HUES6 (cell line): ENCODE results near the gene SLC22A25.

ENCODE experiments used
- H3K27ac ChIP-seq: 2 replicates; pipeline ENCODE4 v1.7.0; 2013; ENCODE audit warnings: low read depth, mild to moderate bottlenecking, low read length, inconsistent platforms
- H3K27me3 ChIP-seq: 2 replicates; pipeline ENCODE4 v1.6.1; 2013; ENCODE audit warnings: low read length; ENCODE audit not compliant: control insufficient read depth, insufficient read depth
- H3K36me3 ChIP-seq: 2 replicates; pipeline ENCODE4 v1.6.1; 2013; ENCODE audit warnings: low read length; ENCODE audit not compliant: control insufficient read depth, insufficient read depth
- H3K4me1 ChIP-seq: 2 replicates; pipeline ENCODE4 v1.6.1; 2013; ENCODE audit warnings: low read length; ENCODE audit not compliant: control insufficient read depth, insufficient read depth
- H3K4me3 ChIP-seq: 2 replicates; pipeline ENCODE4 v1.5.1; 2013; ENCODE audit warnings: low read depth, low read length
- H3K9ac ChIP-seq: one replicate; pipeline ENCODE4 v1.6.1; 2013; ENCODE audit warnings: mild to moderate bottlenecking, low read length
- H3K9me3 ChIP-seq: 2 replicates; pipeline ENCODE4 v1.6.1; 2013; ENCODE audit warnings: low read depth, low read length; ENCODE audit not compliant: control insufficient read depth, insufficient read depth

The SLC22A25 gene

GRCh38 chr11:63229815-63230214, 13.6 kb downstream of the SLC22A25 start:
- no peaks in the 10 kb centered on the region for H3K9me3 ChIP-seq
- no peaks in the 10 kb centered on the region for H3K27me3 ChIP-seq
- no peak overlapping the region for H3K9ac ChIP-seq
- no peaks in the 10 kb centered on the region for H3K36me3 ChIP-seq
- no peak overlapping the region for H3K4me3 ChIP-seq
- H3K4me1 ChIP-seq: no peaks in the 10 kb centered on the region
- no peak overlapping the region for H3K27ac ChIP-seq

GRCh38 chr11:63227521-63228107, 15.8 kb downstream of the SLC22A25 start:
- H3K27ac ChIP-seq: no peak overlapping the region
- no peaks in the 10 kb centered on the region for H3K4me1 ChIP-seq
- no peaks in the 10 kb centered on the region for H3K9me3 ChIP-seq
- no peak overlapping the region for H3K9ac ChIP-seq
- H3K4me3 ChIP-seq: no peak overlapping the region
- H3K36me3 ChIP-seq: no peaks in the 10 kb centered on the region
- H3K27me3 ChIP-seq: no peaks in the 10 kb centered on the region

- H3K9me3 ChIP-seq: no peaks in the 10 kb centered on the region
- H3K4me3 ChIP-seq: no peak overlapping the region
- H3K27ac ChIP-seq: no peak overlapping the region
- no peak overlapping the region for H3K9ac ChIP-seq
- H3K36me3 ChIP-seq: no peaks in the 10 kb centered on the region
- no peaks in the 10 kb centered on the region for H3K4me1 ChIP-seq
- no peaks in the 10 kb centered on the region for H3K27me3 ChIP-seq
These were observed 16.8 kb downstream of the SLC22A25 start for GRCh38 chr11:63226488-63227114.

- Histone ChIP-seq H3K27me3 (no peaks in the 10 kb centered on the region), H3K4me3 (no peak overlapping the region), H3K9ac (no peak overlapping the region), H3K4me1 (0 out of 2 replicates have a peak, but pooled peaks cover 2% of the 10 kb centered on the region), H3K27ac (no peak overlapping the region), H3K9me3 (no peaks in the 10 kb centered on the region), H3K36me3 (no peaks in the 10 kb centered on the region)
These were observed 29.3 kb downstream of the SLC22A25 start for GRCh38 chr11:63214093-63214492.

GRCh38 chr11:63212742-63213141, 30.7 kb downstream of the SLC22A25 start:
- Histone ChIP-seq H3K9ac (no peak overlapping the region), H3K27ac (no peak overlapping the region), H3K27me3 (no peaks in the 10 kb centered on the region), H3K9me3 (peaks cover 12% of the 10 kb centered on the region), H3K4me1 (0 out of 2 replicates have a peak, but pooled peaks cover 2% of the 10 kb centered on the region), H3K36me3 (no peaks in the 10 kb centered on the region), H3K4me3 (no peak overlapping the region)

- no peaks in the 10 kb centered on the region for H3K27me3 ChIP-seq
- peaks cover 13% of the 10 kb centered on the region for H3K9me3 ChIP-seq
- 0 out of 2 replicates have a peak, but pooled peaks cover 2% of the 10 kb centered on the region for H3K4me1 ChIP-seq
- H3K9ac ChIP-seq: no peak overlapping the region
- H3K27ac ChIP-seq: no peak overlapping the region
- H3K4me3 ChIP-seq: no peak overlapping the region
- H3K36me3 ChIP-seq: no peaks in the 10 kb centered on the region
These were observed 33.3 kb downstream of the SLC22A25 start for GRCh38 chr11:63210111-63210510.
